H1 (cell line): ENCODE results near the gene OSCAR.

Experiments
- CTCF ChIP-seq, 3 experiments: IDR thresholded peaks; 1 replicate in 2 of 3; 2 replicates in 1 of 3; pipeline versions ENCODE4 v1.5.1 to v1.6.1; 2011; ENCODE audit warnings: low read length in 3 of 3, mild to moderate bottlenecking in 3 of 3, inconsistent platforms in 2 of 3, low read depth in 1 of 3, moderate library complexity in 1 of 3; ENCODE audit not compliant: insufficient read depth in 1 of 3; ENCODE audit errors: control extremely low read depth in 1 of 3
- EP300 ChIP-seq, 2 experiments: IDR thresholded peaks; 1 replicate in 1 of 2; 2 replicates in 1 of 2; pipeline ENCODE4 v1.6.1; 2011 to 2012; ENCODE audit warnings: low read depth in 2 of 2, low read length in 2 of 2, mild to moderate bottlenecking in 2 of 2, borderline replicate concordance in 1 of 2, inconsistent platforms in 1 of 2, moderate library complexity in 1 of 2
- JUN ChIP-seq: IDR thresholded peaks from 2 replicates; pipeline ENCODE4 v1.6.1; 2011; ENCODE audit warnings: low read depth, mild to moderate bottlenecking, improper control_type of control experiment, low read length
- KDM5A ChIP-seq: fragments of 200-600 bp; IDR thresholded peaks from 2 replicates; pipeline ENCODE4 v1.7.1; 2012; ENCODE audit warnings: mild to moderate bottlenecking, low read length, inconsistent platforms, mixed read lengths

- TF ChIP-seq CTCF (IDR thresholded peaks at IDR 0.05; ENCODE audit: control extremely low read depth in 1 of 3, insufficient read depth in 1 of 3, low read depth in 1 of 3, low read length in 3 of 3) (no peak), KDM5A (no peak), JUN (no peak), EP300 (IDR thresholded peaks at IDR 0.05; ENCODE audit: borderline replicate concordance in 1 of 2, low read depth in 2 of 2, low read length in 2 of 2) (no peak)
Observed at GRCh38 chr19:54107876-54108490, 7.4 kb upstream of the OSCAR start.
